HEK293T (cell line): ENCODE measurements around the gene MYBPC3.

Experiments
- FOXA1 ChIP-seq: fragments of 450-650 bp; IDR thresholded peaks from 2 replicates; pipeline ENCODE4 v1.6.1; 2016; ENCODE audit warnings: mild to moderate bottlenecking
- HDGF ChIP-seq: fragments of 450-650 bp; IDR thresholded peaks from 2 replicates; pipeline ENCODE4 v1.6.1; 2017; ENCODE audit warnings: antibody characterized with exemption, borderline replicate concordance
- SP1 ChIP-seq: fragments of 450-650 bp; IDR thresholded peaks from 2 replicates; pipeline ENCODE4 v1.6.1; 2017
- TARDBP ChIP-seq: fragments of 450-650 bp; IDR thresholded peaks from 2 replicates; pipeline ENCODE4 v1.6.1; 2016

DNA sequence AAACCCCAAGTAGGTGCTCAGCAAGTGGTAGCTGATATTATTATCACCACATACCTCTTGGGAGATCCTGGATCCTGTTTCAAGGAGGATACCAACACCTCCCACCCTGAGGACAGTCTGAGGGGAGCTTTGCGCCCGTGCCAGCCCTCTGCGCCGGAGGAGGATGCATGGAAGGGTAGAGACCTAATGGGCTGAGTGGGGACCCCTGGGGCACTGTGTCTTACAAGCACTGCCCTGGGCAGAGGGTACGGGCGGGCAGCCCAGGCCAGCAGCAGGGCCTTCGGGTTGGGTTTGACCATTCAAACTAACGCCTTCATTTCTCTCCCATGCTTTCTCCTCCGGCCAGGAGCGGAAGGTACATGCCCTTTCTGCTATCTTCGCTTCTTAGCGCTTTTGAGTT lies 26.3 kb downstream of the MYBPC3 start:
- TF ChIP-seq SP1 (no peak), TARDBP (no peak), FOXA1 (no peak), HDGF (no peak)
